HepG2 (cell line): Measurements from ENCODE around the gene UBE3A. TPM values are rescaled to one million over a fixed set of nuclear protein-coding genes. Genes with fewer than 3 reads are reported as not detected.

Source experiments
- ATAC-seq: fragments of 200-7000 bp; cut with Tn5 transposase; 3 replicates; pipeline ENCODE4 v1.9.1; 2020; ENCODE audit warnings: mild to moderate bottlenecking, moderate library complexity
- BruUV-seq: library from RNA; stranded (reverse); fragments of 400-500 nt; replicated peaks from 2 replicates; lab custom pipeline; 2021; lab: Mats Ljungman, UMichigan
- CTCF ChIA-PET: fragments of 300-600 bp; formaldehyde crosslinking; extraction: SDS; loops from one replicate; lab custom pipeline; 2021; ENCODE audit warnings: low total read pairs, inconsistent platforms, low intra/inter-chr PET ratio; lab: Yijun Ruan, JAX
- POLR2A ChIA-PET: fragments of 350-600 bp; sonication (Branson Sonifier 250); formaldehyde crosslinking; loops from one replicate; lab custom pipeline; 2020; ENCODE audit warnings: antibody characterized with exemption, inconsistent platforms; lab: Yijun Ruan, JAX
- DNase-seq: peaks from one replicate; pipeline ENCODE4 v3.0.0-alpha.2; 2015; ENCODE audit warnings: low spot score
- FAIRE-seq: peaks from 3 replicates; lab custom pipeline; 2011; peaks lifted over from hg19 to GRCh38; lab: Jason Lieb, UNC
- H2AFZ ChIP-seq: one replicate; pipeline ENCODE4 v1.6.1; 2011; ENCODE audit warnings: low read length, inconsistent platforms
- H3K27ac ChIP-seq: fragments of 300-600 bp; 3 replicates; pipeline ENCODE4 v1.8.0; 2011; ENCODE audit warnings: mixed run types, mild to moderate bottlenecking, mixed read lengths, low read length, inconsistent platforms; ENCODE audit not compliant: insufficient read depth; ENCODE audit errors: extremely low read length
- H3K27me3 ChIP-seq, 2 experiments: fragments of 200-600 bp in 1 of 2; 2 replicates in 1 of 2; 3 replicates in 1 of 2; pipeline versions ENCODE4 v1.6.0 to v1.8.0; 2011; ENCODE audit warnings: low read length in 2 of 2, mild to moderate bottlenecking in 2 of 2, moderate library complexity in 2 of 2, inconsistent platforms in 1 of 2; ENCODE audit not compliant: insufficient read depth in 2 of 2, control insufficient read depth in 1 of 2
- H3K36me3 ChIP-seq, 2 experiments: fragments of 200-600 bp in 1 of 2; replicated peaks in 1 of 2; 2 replicates in 1 of 2; 3 replicates in 1 of 2; pipeline versions ENCODE4 v1.5.1 to v1.8.0; 2011; ENCODE audit warnings: low read length in 2 of 2, inconsistent platforms in 1 of 2; ENCODE audit not compliant: insufficient read depth in 2 of 2, control insufficient read depth in 1 of 2
- H3K4me1 ChIP-seq: 2 replicates; pipeline ENCODE4 v1.5.1; 2012; ENCODE audit warnings: low read length, inconsistent platforms; ENCODE audit not compliant: insufficient read depth
- H3K4me2 ChIP-seq: 2 replicates; pipeline ENCODE4 v1.6.0; 2011; ENCODE audit warnings: low read depth, low read length, inconsistent platforms
- H3K4me3 ChIP-seq, 3 experiments: fragments of 200-600 bp in 1 of 3; sonication (generic), shearing (Covaris generic) in 1 of 3; replicated peaks in 1 of 3; 2 replicates each; pipeline ENCODE4 v1.5.1; 2011 to 2016; ENCODE audit warnings: low read length in 3 of 3, inconsistent platforms in 2 of 3, low read depth in 2 of 3, mild to moderate bottlenecking in 2 of 3, control low read depth in 1 of 3, mixed read lengths in 1 of 3; ENCODE audit not compliant: insufficient read depth in 1 of 3
- H3K79me2 ChIP-seq: one replicate; pipeline ENCODE4 v1.6.1; 2011; ENCODE audit warnings: low read length, inconsistent platforms; ENCODE audit not compliant: insufficient read depth
- H3K9ac ChIP-seq: 2 replicates; pipeline ENCODE4 v1.6.0; 2011; ENCODE audit warnings: mild to moderate bottlenecking, low read depth, low read length, inconsistent platforms; ENCODE audit not compliant: insufficient read depth
- H3K9me3 ChIP-seq: 2 replicates; pipeline ENCODE4 v1.5.1; 2012; ENCODE audit warnings: mild to moderate bottlenecking, low read length
- H4K20me1 ChIP-seq: 2 replicates; pipeline ENCODE4 v1.6.0; 2011; ENCODE audit warnings: inconsistent platforms, mild to moderate bottlenecking, low read length, moderate library complexity; ENCODE audit not compliant: insufficient read depth
- FOXK1 ChIP-seq: sonication (generic); formaldehyde crosslinking; IDR thresholded peaks from 2 replicates; pipeline ENCODE4 v1.4.0; 2020; ENCODE audit warnings: low read depth, missing genetic modification reagents, borderline replicate concordance
- HDAC2 ChIP-seq: sonication (generic); formaldehyde crosslinking; IDR thresholded peaks from 2 replicates; pipeline ENCODE4 v1.4.0; 2020; ENCODE audit warnings: missing genetic modification reagents
- HMG20B ChIP-seq: conservative IDR thresholded peaks from 2 replicates; pipeline ENCODE4 v1.6.1; 2016; ENCODE audit warnings: missing genetic modification reagents, missing compliant biosample characterization
- HOXD1 ChIP-seq: sonication (generic); formaldehyde crosslinking; IDR thresholded peaks from 2 replicates; pipeline ENCODE4 v1.5.0; 2020; ENCODE audit warnings: missing genetic modification reagents
- MAX ChIP-seq: IDR thresholded peaks from 2 replicates; pipeline ENCODE4 v1.6.1; 2012; ENCODE audit warnings: inconsistent platforms
- PATZ1 ChIP-seq: sonication (generic); formaldehyde crosslinking; IDR thresholded peaks from 2 replicates; pipeline ENCODE4 v1.4.0; 2020; ENCODE audit warnings: missing genetic modification reagents
- RARG ChIP-seq: sonication (generic); formaldehyde crosslinking; IDR thresholded peaks from 2 replicates; pipeline ENCODE4 v1.4.0; 2020; ENCODE audit warnings: low read depth, mild to moderate bottlenecking, missing genetic modification reagents
- REL ChIP-seq: sonication (generic); formaldehyde crosslinking; conservative IDR thresholded peaks from 2 replicates; pipeline ENCODE4 v1.8.0; 2022; ENCODE audit warnings: mild to moderate bottlenecking, missing genetic modification reagents, moderate library complexity
- SMYD3 ChIP-seq: sonication (generic); formaldehyde crosslinking; IDR thresholded peaks from 2 replicates; pipeline ENCODE4 v1.8.1; 2023; ENCODE audit warnings: mild to moderate bottlenecking, missing genetic modification reagents
- SNAPC4 ChIP-seq: sonication (generic); formaldehyde crosslinking; IDR thresholded peaks from 2 replicates; pipeline ENCODE4 v1.4.0; 2020; ENCODE audit warnings: mild to moderate bottlenecking, missing genetic modification reagents
- SP2 ChIP-seq: sonication (generic); formaldehyde crosslinking; IDR thresholded peaks from 2 replicates; pipeline ENCODE4 v1.5.1; 2020; ENCODE audit warnings: mild to moderate bottlenecking, missing genetic modification reagents
- TP53 ChIP-seq: sonication (generic); formaldehyde crosslinking; conservative IDR thresholded peaks from 2 replicates; pipeline ENCODE4 v1.4.0; 2020; ENCODE audit warnings: missing genetic modification reagents
- ZEB1 ChIP-seq: IDR thresholded peaks from 2 replicates; pipeline ENCODE4 v1.6.1; 2012; ENCODE audit warnings: mild to moderate bottlenecking, low read depth, inconsistent platforms; ENCODE audit not compliant: insufficient replicate concordance
- ZNF10 ChIP-seq: sonication (generic); formaldehyde crosslinking; IDR thresholded peaks from 2 replicates; pipeline ENCODE4 v1.4.0; 2020; ENCODE audit warnings: mild to moderate bottlenecking, low read depth, missing genetic modification reagents, borderline replicate concordance
- ZNF382 ChIP-seq: sonication (generic); formaldehyde crosslinking; IDR thresholded peaks from 2 replicates; pipeline ENCODE4 v1.5.0; 2020; ENCODE audit warnings: missing genetic modification reagents, mild to moderate bottlenecking, borderline replicate concordance
- ZNF569 ChIP-seq: sonication (generic); formaldehyde crosslinking; IDR thresholded peaks from 2 replicates; pipeline ENCODE4 v1.5.0; 2020; ENCODE audit warnings: mild to moderate bottlenecking, missing genetic modification reagents, moderate library complexity, borderline replicate concordance
- ZNF644 ChIP-seq: IDR thresholded peaks from 2 replicates; pipeline ENCODE4 v1.6.1; 2016; ENCODE audit warnings: low read depth
- WGBS: methylation state at CpG from one replicate; pipeline ENCODE4 v1.1.6; 2017; ENCODE audit warnings: low lambda C conversion rate; 5-methylcytosine and 5-hydroxymethylcytosine counted together
- in situ Hi-C: cut with HindIII; loops from 2 replicates; pipeline ENCODE4 v1.10.0; 2017; ENCODE audit warnings: low pct_unique_long_range_greater_than_20kb; ENCODE audit not compliant: extremely low pct_ligation_motif_present
- intact Hi-C: fragments of 100-400 bp; cut with micrococcal nuclease; formaldehyde crosslinking; loops from one replicate; pipeline ENCODE4 v1.10.0; 2022; ENCODE audit not compliant: unreplicated experiment
- polyA plus RNA-seq, 8 experiments: library from polyadenylated mRNA; depleted of rRNA in 3 of 8; stranded (reverse) in 7 of 8; unstranded in 1 of 8; fragments of >200 nt; fragmentation: Illumina TruSeq in 4 of 8; extraction: Trizol in 4 of 8; gene quantifications; 2 replicates each; pipeline versions ENCODE4 v1.2.1 to v1.2.3, GENCODE V29; 2011 to 2016; ENCODE audit warnings: low read depth in 4 of 8, missing spikeins in 1 of 8, mixed read lengths in 1 of 8; ENCODE audit not compliant: insufficient read depth in 1 of 8
- total RNA-seq, 5 experiments: library from RNA; depleted of rRNA; stranded (reverse); fragments of >200 nt; fragmentation: Illumina TruSeq; extraction: Trizol; gene quantifications; 2 replicates each; pipeline ENCODE4 v1.2.3, GENCODE V29; 2016; ENCODE audit warnings: low read depth in 1 of 5

The UBE3A gene
- total and polyA plus RNA-seq, 2 of the 13 experiments (the other 11 are each of a cell fraction or from before 2014, with no cell fraction given), result 17.3 to 80.5 TPM

- H3K27me3 ChIP-seq, result no peaks in the 10 kb centered on the region
- H2AFZ ChIP-seq, result no peak overlapping the region
- no peaks in the 10 kb centered on the region for H3K4me1 ChIP-seq
- in situ Hi-C loops (no loop called here), intact Hi-C loops (no loop called here)
- WGBS, result 93% methylated on average over 3 of the region's 3 CpGs
- BruUV-seq, result no TSS peak
- CTCF ChIA-PET, result no interaction called here
- no peak overlapping the region for H3K4me2 ChIP-seq
- H3K9ac ChIP-seq, result no peak overlapping the region
- no peak overlapping the region for H3K27ac ChIP-seq
- H4K20me1 ChIP-seq, result no peaks in the 10 kb centered on the region
- POLR2A ChIA-PET, result no interaction called here
- TF ChIP-seq REL (CRISPR knock-in tag) (no peak), SNAPC4 (CRISPR knock-in tag) (no peak), PATZ1 (CRISPR knock-in tag) (no peak), HDAC2 (CRISPR knock-in tag) (no peak), ZNF644 (CRISPR knock-in tag) (no peak), SP2 (CRISPR knock-in tag) (no peak), ZNF382 (no peak), ZNF10 (no peak), SMYD3 (CRISPR knock-in tag) (no peak), MAX (no peak), RARG (no peak), ZEB1 (no peak), FOXK1 (CRISPR knock-in tag) (no peak), HMG20B (CRISPR knock-in tag) (no peak), ZNF569 (CRISPR knock-in tag) (no peak), HOXD1 (CRISPR knock-in tag) (no peak), TP53 (CRISPR knock-in tag) (no peak)
- no peak overlapping the region for H3K4me3 ChIP-seq
- FAIRE-seq (no peak), DNase-seq (no peak), ATAC-seq (no peak)
- H3K79me2 ChIP-seq, result no peaks in the 10 kb centered on the region
- H3K9me3 ChIP-seq, result no peaks in the 10 kb centered on the region
- H3K36me3 ChIP-seq, result peaks cover 0 to 21% of the 10 kb centered on the region in 2 experiments; a peak in 4 of 5 replicates
Observed at GRCh38 chr15:25342629-25343028, 96.2 kb downstream of the UBE3A start.
